HEK293 (cell line): ENCODE data around the gene ERCC1.
"Not testable (repeated sequence)": the region's sequence is repeated elsewhere in the genome, so short reads cannot be mapped to it uniquely, and the experiment has no call there.

Source experiments
- CTCF ChIA-PET: fragments of 350-600 bp; formaldehyde crosslinking; extraction: SDS; loops from one replicate; lab custom pipeline; 2021; ENCODE audit warnings: antibody characterized with exemption; lab: Yijun Ruan, JAX
- POLR2A ChIA-PET: fragments of 300-600 bp; formaldehyde crosslinking; extraction: SDS; loops from one replicate; lab custom pipeline; 2020; ENCODE audit warnings: antibody characterized with exemption, inconsistent platforms; lab: Yijun Ruan, JAX
- H3K27ac ChIP-seq: fragments of 200-500 bp; sonication (Bioruptor generic); 2 replicates; pipeline ENCODE4 v1.5.1; 2014; ENCODE audit warnings: low read depth, low read length, control low read depth, inconsistent platforms; ENCODE audit errors: extremely low read depth
- H3K36me3 ChIP-seq, 2 experiments: fragments of 200-500 bp in 1 of 2; sonication (Bioruptor generic) in 1 of 2; 1 replicate in 1 of 2; 2 replicates in 1 of 2; pipeline ENCODE4 v1.5.1; 2014 to 2017; ENCODE audit warnings: inconsistent platforms in 2 of 2, low read length in 2 of 2; ENCODE audit not compliant: control insufficient read depth in 2 of 2, insufficient read depth in 1 of 2
- H3K4me1 ChIP-seq: fragments of 200-500 bp; sonication (Bioruptor generic); 2 replicates; pipeline ENCODE4 v1.5.1; 2014; ENCODE audit warnings: mild to moderate bottlenecking, low read length, inconsistent platforms; ENCODE audit not compliant: control insufficient read depth, insufficient read depth
- H3K4me3 ChIP-seq: 2 replicates; pipeline ENCODE4 v1.5.1; 2011; ENCODE audit warnings: low read depth, mild to moderate bottlenecking, control low read depth, low read length, moderate library complexity
- H3K9me3 ChIP-seq: fragments of 200-500 bp; sonication (Bioruptor generic); 2 replicates; pipeline ENCODE4 v1.5.1; 2014; ENCODE audit warnings: low read depth, low read length, inconsistent platforms; ENCODE audit not compliant: control insufficient read depth, insufficient read depth
- HOXA7 ChIP-seq: sonication (generic); formaldehyde crosslinking; IDR thresholded peaks from 2 replicates; pipeline ENCODE4 v1.8.1; 2022; ENCODE audit warnings: missing genetic modification reagents, borderline replicate concordance
- REPIN1 ChIP-seq: fragments of 450-650 bp; formaldehyde crosslinking; IDR thresholded peaks from 2 replicates; pipeline ENCODE4 v1.5.1; 2017; ENCODE audit warnings: missing biosample characterization, missing genetic modification characterization, low read depth
- ZBTB48 ChIP-seq: fragments of 450-650 bp; formaldehyde crosslinking; IDR thresholded peaks from 2 replicates; pipeline ENCODE4 v1.5.1; 2016; ENCODE audit warnings: missing biosample characterization, missing genetic modification characterization
- ZNF121 ChIP-seq: fragments of 450-650 bp; formaldehyde crosslinking; IDR thresholded peaks from 2 replicates; pipeline ENCODE4 v1.5.1; 2016; ENCODE audit warnings: missing biosample characterization, missing genetic modification characterization
- ZNF146 ChIP-seq: fragments of 450-650 bp; formaldehyde crosslinking; IDR thresholded peaks from 2 replicates; pipeline ENCODE4 v1.5.1; 2016; ENCODE audit warnings: missing biosample characterization, missing genetic modification characterization
- ZNF184 ChIP-seq: fragments of 450-650 bp; IDR thresholded peaks from 2 replicates; pipeline ENCODE4 v1.5.1; 2018; ENCODE audit warnings: missing biosample characterization, mild to moderate bottlenecking, missing genetic modification characterization
- ZNF223 ChIP-seq: fragments of 450-650 bp; formaldehyde crosslinking; IDR thresholded peaks from 2 replicates; pipeline ENCODE4 v1.5.1; 2016; ENCODE audit warnings: missing biosample characterization, missing genetic modification characterization
- ZNF280D ChIP-seq: fragments of 450-650 bp; formaldehyde crosslinking; IDR thresholded peaks from 2 replicates; pipeline ENCODE4 v1.5.1; 2016; ENCODE audit warnings: missing biosample characterization, missing genetic modification characterization
- ZNF335 ChIP-seq: fragments of 450-650 bp; formaldehyde crosslinking; conservative IDR thresholded peaks from 2 replicates; pipeline ENCODE4 v1.5.1; 2016; ENCODE audit warnings: missing biosample characterization, missing genetic modification characterization
- ZNF37A ChIP-seq: fragments of 450-650 bp; IDR thresholded peaks from 2 replicates; pipeline ENCODE4 v1.5.1; 2018; ENCODE audit warnings: missing biosample characterization, missing genetic modification characterization
- ZNF416 ChIP-seq: fragments of 450-650 bp; formaldehyde crosslinking; IDR thresholded peaks from 2 replicates; pipeline ENCODE4 v1.5.1; 2016; ENCODE audit warnings: missing biosample characterization, missing genetic modification characterization
- ZNF473 ChIP-seq: fragments of 450-650 bp; formaldehyde crosslinking; IDR thresholded peaks from 2 replicates; pipeline ENCODE4 v1.5.1; 2017; ENCODE audit warnings: missing biosample characterization, missing genetic modification characterization
- ZNF580 ChIP-seq: fragments of 450-650 bp; formaldehyde crosslinking; IDR thresholded peaks from 2 replicates; pipeline ENCODE4 v1.5.1; 2016; ENCODE audit warnings: missing biosample characterization, missing genetic modification characterization
- ZNF624 ChIP-seq: fragments of 450-650 bp; formaldehyde crosslinking; IDR thresholded peaks from 2 replicates; pipeline ENCODE4 v1.5.1; 2017; ENCODE audit warnings: missing biosample characterization, missing genetic modification characterization
- ZNF660 ChIP-seq: fragments of 450-650 bp; IDR thresholded peaks from 2 replicates; pipeline ENCODE4 v1.5.1; 2018; ENCODE audit warnings: missing biosample characterization, mild to moderate bottlenecking, missing genetic modification characterization
- ZNF843 ChIP-seq: fragments of 450-650 bp; formaldehyde crosslinking; IDR thresholded peaks from 2 replicates; pipeline ENCODE4 v1.5.1; 2016; ENCODE audit warnings: missing biosample characterization, missing genetic modification characterization

ERCC1 gene

GRCh38 chr19:45439190-45439568, 15.5 kb upstream of the ERCC1 start:
- TF ChIP-seq ZNF223 (tag by site-specific recombination) (no peak), ZNF121 (peak; percentile 78), REPIN1 (peak; percentile 89)
- no peaks in the 10 kb centered on the region for H3K9me3 ChIP-seq
- 0 out of 2 replicates have a peak, but pooled peaks cover 4% of the 10 kb centered on the region for H3K4me1 ChIP-seq
- POLR2A ChIA-PET, result interaction anchor here (0.5 to 1.5 kb wide), 11 partner anchors 29 to 1693 kb away, joined by 3 to 41 read pairs (median 5); partner anchors contain the start of gene FOSB
- CTCF ChIA-PET, result interaction anchor here (0.7 to 5.9 kb wide), 40 partner anchors 8 to 1069 kb away, joined by 3 to 295 read pairs (median 6); partner anchors contain the start of genes FOSB and PPP1R13L
- H3K36me3 ChIP-seq, result no peaks in the 10 kb centered on the region
- no peak overlapping the region for H3K27ac ChIP-seq
- H3K4me3 ChIP-seq, result no peak overlapping the region

GRCh38 chr19:45437328-45437727, 13.6 kb upstream of the ERCC1 start:
- ChIA-PET POLR2A (interaction anchor here (2.1 kb wide), 1 partner anchor 42 kb away, joined by 5 read pairs; no protein-coding TSS in a partner anchor), CTCF (interaction anchor here (0.6 to 5.9 kb wide), 5 partner anchors 9 to 366 kb away, joined by 3 to 295 read pairs (median 7); no protein-coding TSS in a partner anchor)
- Histone ChIP-seq H3K9me3 (no peaks in the 10 kb centered on the region), H3K27ac (no peak overlapping the region), H3K4me1 (no peaks in the 10 kb centered on the region), H3K4me3 (no peak overlapping the region), H3K36me3 (no peaks in the 10 kb centered on the region)
- TF ChIP-seq ZNF660 (tag by site-specific recombination), result no peak
- TF ChIP-seq ZNF280D (tag by site-specific recombination), result peak; percentile 85; the same call in 1 of the 2 replicates
- no peak for TF ChIP-seq ZBTB48 (tag by site-specific recombination)
- TF ChIP-seq ZNF416 (tag by site-specific recombination), result no peak
- TF ChIP-seq ZNF146, result peak; percentile 99
- TF ChIP-seq ZNF473 (tag by site-specific recombination), result no peak
- TF ChIP-seq ZNF624 (tag by site-specific recombination), result no peak
- no peak for TF ChIP-seq ZNF37A
- no peak for TF ChIP-seq ZNF184
- no peak for TF ChIP-seq ZNF843 (tag by site-specific recombination)
- no peak for TF ChIP-seq HOXA7 (CRISPR knock-in tag)
- peak; percentile 89 for TF ChIP-seq ZNF580 (tag by site-specific recombination)

- H3K36me3 ChIP-seq, H3K9me3 ChIP-seq, H3K27ac ChIP-seq, H3K4me3 ChIP-seq, POLR2A ChIA-PET, H3K4me1 ChIP-seq: not testable (repeated sequence)
- peak; percentile 84 for TF ChIP-seq ZNF121
- CTCF ChIA-PET, result interaction anchor here (2.5 to 3.1 kb wide), 3 partner anchors 7 to 53 kb away, joined by 13 to 48 read pairs (median 33); no protein-coding TSS in a partner anchor
These were observed 8.8 kb upstream of the ERCC1 start for GRCh38 chr19:45432543-45432942.

GRCh38 chr19:45431008-45431407, 7.3 kb upstream of the ERCC1 start:
- H3K4me1 ChIP-seq, H3K36me3 ChIP-seq, H3K9me3 ChIP-seq, H3K27ac ChIP-seq, H3K4me3 ChIP-seq, POLR2A ChIA-PET: not testable (repeated sequence)
- peak; percentile 62; the same call in 1 of the 2 replicates for TF ChIP-seq ZNF335 (tag by site-specific recombination)
- CTCF ChIA-PET, result interaction anchor here (0.6 to 3.1 kb wide), 9 partner anchors 9 to 250 kb away, joined by 3 to 48 read pairs (median 7); no protein-coding TSS in a partner anchor

GRCh38 chr19:45429896-45430295, 6.2 kb upstream of the ERCC1 start:
- POLR2A ChIA-PET, H3K36me3 ChIP-seq, H3K4me3 ChIP-seq, H3K4me1 ChIP-seq, H3K27ac ChIP-seq, H3K9me3 ChIP-seq: not testable (repeated sequence)
- CTCF ChIA-PET, result interaction anchor here (1.7 to 3.1 kb wide), 4 partner anchors 10 to 51 kb away, joined by 8 to 48 read pairs (median 22); no protein-coding TSS in a partner anchor
